RWPE1 (cell line): ENCODE results near the gene OCIAD2.
"Not testable (repeated sequence)": the region's sequence is repeated elsewhere in the genome, so short reads cannot be mapped to it uniquely, and the experiment has no call there.

Source experiments
- CTCF ChIA-PET: fragments of 350-600 bp; sonication (Branson Sonifier 250); formaldehyde crosslinking; extraction: SDS; loops from one replicate; lab custom pipeline; 2021; lab: Yijun Ruan, JAX
- POLR2A ChIA-PET: fragments of 400-600 bp; formaldehyde crosslinking; extraction: SDS; loops from one replicate; lab custom pipeline; 2020; ENCODE audit warnings: antibody characterized with exemption; ENCODE audit not compliant: low non-redundant PET; lab: Yijun Ruan, JAX
- DNase-seq: peaks from one replicate; pipeline ENCODE4 v3.0.0; 2012; ENCODE audit warnings: low spot score
- H3K27ac ChIP-seq: fragments of 450-650 bp; 2 replicates; pipeline ENCODE4 v1.5.1; 2017
- CTCF ChIP-seq: fragments of 450-650 bp; conservative IDR thresholded peaks from 2 replicates; pipeline ENCODE4 v1.5.1; 2017; ENCODE audit warnings: low read depth, mild to moderate bottlenecking

OCIAD2 gene

GRCh38 chr4:48853604-48854394 is 52.8 kb downstream of the OCIAD2 start:
- TF ChIP-seq CTCF = no peak
- H3K27ac ChIP-seq = no peak overlapping the region
- DNase-seq = no peak
- ChIA-PET CTCF (no interaction called here), POLR2A (no interaction called here)

GRCh38 chr4:48851651-48852050 is 54.9 kb downstream of the OCIAD2 start:
- POLR2A ChIA-PET = no interaction called here

GRCh38 chr4:48848799-48849198 is 57.8 kb downstream of the OCIAD2 start:
- DNase-seq, H3K27ac ChIP-seq, CTCF ChIA-PET, POLR2A ChIA-PET: not testable (repeated sequence)

More at GRCh38 chr4:48851651-48852050, 54.9 kb downstream of the OCIAD2 start:
- no peak overlapping the region for H3K27ac ChIP-seq
- CTCF ChIA-PET = no interaction called here
- no peak for TF ChIP-seq CTCF
- no peak for DNase-seq

- ChIA-PET CTCF (no interaction called here), POLR2A (interaction anchor here (0.6 kb wide), 1 partner anchor 154 kb away, joined by 3 read pairs; no protein-coding TSS in a partner anchor)
- no peak for DNase-seq
- TF ChIP-seq CTCF = no peak
- H3K27ac ChIP-seq = no peak overlapping the region
Observed at GRCh38 chr4:48844843-48845242, 61.7 kb downstream of the OCIAD2 start.

- no peak for TF ChIP-seq CTCF
- ChIA-PET CTCF (no interaction called here), POLR2A (no interaction called here)
- no peak for DNase-seq
- H3K27ac ChIP-seq = no peak overlapping the region
Observed at GRCh38 chr4:48841045-48841827, 65.3 kb downstream of the OCIAD2 start.

- POLR2A ChIA-PET = interaction anchor here (0.6 kb wide), 1 partner anchor 10 kb away, joined by 3 read pairs; no protein-coding TSS in a partner anchor
- CTCF ChIA-PET = interaction anchor here (0.6 kb wide), 1 partner anchor 108 kb away, joined by 4 read pairs; no protein-coding TSS in a partner anchor
- DNase-seq = no peak
Observed at GRCh38 chr4:48836658-48837057, 69.9 kb downstream of the OCIAD2 start.

More at GRCh38 chr4:48836658-48837057, 69.9 kb downstream of the OCIAD2 start:
- TF ChIP-seq CTCF = no peak
- no peak overlapping the region for H3K27ac ChIP-seq
